ENCODE data around the gene SYNE1. TPM values are rescaled to one million over a fixed set of nuclear protein-coding genes. Genes with fewer than 3 reads are reported as not detected.

The SYNE1 gene
- total RNA-seq, 4 donors from 2014 or later, result 120 to 163 (median 137) TPM

- Histone ChIP-seq H3K27ac (peak overlapping the region in 2 of 4 donors; percentile 9 to 60), H3K4me1 (peaks cover 0 to 31% (median 6%) of the 10 kb centered on the region in 4 donors), H3K36me3 (no peaks in the 10 kb centered on the region), H3K27me3 (no peaks in the 10 kb centered on the region), H3K4me3 (peak overlapping the region in 1 of 4 donors; percentile 2), H3K9me3 (no peaks in the 10 kb centered on the region)
- TF ChIP-seq POLR2A (IDR thresholded peaks at IDR 0.05) (no peak), EP300 (IDR thresholded peaks at IDR 0.05) (no peak), CTCF (IDR thresholded peaks at IDR 0.05) (no peak)
- DNase-seq (ENCODE audit: low spot score in 2 of 2), result peak; percentile 56 to 61
- WGBS, 2 donors, result 75 to 84% methylated on average over 15 of the region's 15 CpGs
Observed at GRCh38 chr6:152112491-152113261, 524.5 kb downstream of the SYNE1 start.

DNA sequence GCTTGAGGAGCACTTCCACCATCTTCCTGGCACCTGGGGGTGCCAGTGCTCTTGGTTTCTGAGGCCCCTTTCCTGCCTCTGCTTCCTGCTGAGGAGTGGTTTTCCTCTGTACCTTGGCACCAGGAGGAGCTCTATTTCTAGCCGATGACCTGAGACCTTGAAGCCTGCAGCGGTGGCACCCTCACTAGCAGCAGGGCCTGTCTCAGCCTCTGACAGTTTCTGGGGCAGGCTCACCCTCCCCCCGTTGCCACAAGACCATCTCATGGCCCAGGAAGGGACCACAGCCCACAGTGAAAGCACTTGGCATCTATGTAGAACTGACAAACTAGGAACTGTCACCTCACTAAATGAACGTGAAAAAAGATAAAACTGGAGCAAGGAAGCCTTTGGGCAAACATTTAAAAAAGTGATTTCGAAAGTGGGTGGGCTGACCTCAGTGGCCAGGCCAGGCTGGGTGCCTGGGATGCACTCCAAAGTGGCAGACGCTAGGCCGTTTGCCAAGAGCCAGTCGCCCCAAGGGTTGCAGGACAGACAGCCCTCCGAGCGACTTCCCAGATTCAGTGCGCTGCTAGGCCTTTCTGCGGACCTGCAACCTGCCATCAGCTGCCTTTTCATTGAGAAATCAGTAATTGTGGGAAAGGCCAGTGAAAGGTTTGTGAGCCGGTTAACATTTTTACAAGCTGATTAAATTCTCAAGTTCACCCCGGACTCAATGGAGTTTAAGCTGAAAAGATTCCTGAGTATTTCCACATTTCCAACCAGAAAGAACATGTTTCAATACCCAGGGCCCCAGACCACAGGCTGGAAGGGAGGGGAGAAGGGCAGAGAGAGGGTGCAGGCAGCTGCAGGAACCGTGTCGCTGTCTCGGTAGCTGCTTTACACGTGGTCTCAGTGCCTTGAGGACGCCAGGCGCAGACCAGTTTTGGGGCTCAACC, 526.0 kb downstream of the SYNE1 start:
- Histone ChIP-seq H3K27ac (peak overlapping the region in 2 of 4 donors; percentile 60 to 66), H3K4me1 (peaks cover 0 to 23% (median 3%) of the 10 kb centered on the region in 4 donors), H3K4me3 (no peak overlapping the region), H3K27me3 (no peaks in the 10 kb centered on the region), H3K9me3 (no peaks in the 10 kb centered on the region), H3K36me3 (no peaks in the 10 kb centered on the region)
- peak in 1 of 2 donors; percentile 31 for DNase-seq (ENCODE audit: low spot score in 2 of 2)
- WGBS, 2 donors, result 32 to 47% methylated on average over 20 of the region's 20 CpGs
- TF ChIP-seq CTCF (IDR thresholded peaks at IDR 0.05) (no peak), EP300 (IDR thresholded peaks at IDR 0.05) (peak in 1 of 2 donors; percentile 45)

DNA sequence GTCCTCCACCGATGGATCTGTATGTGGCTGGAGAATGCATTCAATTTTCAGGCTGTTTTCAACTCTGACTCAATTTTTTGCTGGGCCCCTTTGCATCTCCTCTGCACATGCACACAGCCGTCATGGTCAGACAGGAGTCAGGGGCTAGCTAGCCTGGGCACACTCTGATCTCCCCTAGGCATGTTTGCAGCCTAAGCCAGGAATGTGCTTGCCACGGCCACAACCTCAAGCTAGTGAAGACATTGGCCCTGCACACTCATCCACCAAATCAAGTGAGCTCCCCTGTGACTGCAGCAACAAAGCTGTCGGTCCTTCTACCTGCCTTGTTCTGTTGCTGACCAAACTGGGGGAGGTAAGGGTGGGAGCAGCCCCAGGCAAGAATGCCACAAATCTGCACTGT, 529.2 kb downstream of the SYNE1 start:
- Histone ChIP-seq H3K4me1 (peaks cover 0 to 23% (median 3%) of the 10 kb centered on the region in 4 donors), H3K9me3 (no peaks in the 10 kb centered on the region), H3K27me3 (no peaks in the 10 kb centered on the region), H3K36me3 (no peaks in the 10 kb centered on the region), H3K4me3 (no peak overlapping the region), H3K27ac (no peak overlapping the region)
- WGBS, 2 donors, result 80 to 87% methylated on average over 4 of the region's 4 CpGs
- DNase-seq (ENCODE audit: low spot score in 2 of 2), result no peak
- no peak for TF ChIP-seq POLR2A (IDR thresholded peaks at IDR 0.05)
- TF ChIP-seq CTCF (IDR thresholded peaks at IDR 0.05), result no peak
- no peak for TF ChIP-seq EP300 (IDR thresholded peaks at IDR 0.05)

- H3K27ac ChIP-seq, result peak overlapping the region in 1 of 4 donors; percentile 9
- H3K36me3 ChIP-seq, result no peaks in the 10 kb centered on the region
- TF ChIP-seq CTCF (IDR thresholded peaks at IDR 0.05) (no peak), EP300 (IDR thresholded peaks at IDR 0.05) (no peak), POLR2A (IDR thresholded peaks at IDR 0.05) (no peak)
- H3K4me1 ChIP-seq, result peaks cover 0 to 3% (median 0%) of the 10 kb centered on the region in 4 donors
- 44 to 48% methylated on average over 7 of the region's 7 CpGs for WGBS, 2 donors
- no peaks in the 10 kb centered on the region for H3K27me3 ChIP-seq
- H3K4me3 ChIP-seq, result no peak overlapping the region
- no peaks in the 10 kb centered on the region for H3K9me3 ChIP-seq
- no peak for DNase-seq (ENCODE audit: low spot score in 2 of 2)
Observed at GRCh38 chr6:152100183-152100618, 537.0 kb downstream of the SYNE1 start.
